Gastroesophageal sphincter (tissue), 4 donors: ENCODE measurements around the gene NCKAP5. TPM values are rescaled to one million over a fixed set of nuclear protein-coding genes. Genes with fewer than 3 reads are reported as not detected.

Source experiments
- ATAC-seq: fragments of 150-250 bp; one replicate; pipeline ENCODE4 v1.9.1; 2016; ENCODE audit warnings: mild to moderate bottlenecking, moderate library complexity
- H3K27ac ChIP-seq, 4 donors: fragments of 200-600 bp; sonication (generic) in 3 of 4; 1 replicate in 3 of 4; 2 replicates in 1 of 4; pipeline ENCODE4 v1.5.1; 2016 to 2019
- H3K27me3 ChIP-seq: fragments of 200-600 bp; sonication (generic); one replicate; pipeline ENCODE4 v1.5.1; 2019
- H3K36me3 ChIP-seq, 2 donors: fragments of 200-600 bp; sonication (generic); one replicate each; pipeline ENCODE4 v1.5.1; 2019; ENCODE audit warnings: control low read depth in 1 of 2
- H3K4me1 ChIP-seq, 3 donors: fragments of 200-600 bp; sonication (generic); 1 replicate in 2 of 3; 2 replicates in 1 of 3; pipeline ENCODE4 v1.5.1; 2016 to 2019; ENCODE audit warnings: control low read depth in 2 of 3
- H3K4me3 ChIP-seq, 2 donors: fragments of 200-600 bp; sonication (generic); one replicate each; pipeline ENCODE4 v1.5.1; 2019; ENCODE audit warnings: mild to moderate bottlenecking in 1 of 2, moderate library complexity in 1 of 2
- H3K9me3 ChIP-seq, 3 donors: fragments of 200-600 bp; sonication (generic); one replicate each; pipeline ENCODE4 v1.5.1; 2017 to 2019; ENCODE audit warnings: control low read depth in 2 of 3
- EP300 ChIP-seq: sonication (generic); formaldehyde crosslinking; IDR thresholded peaks from one replicate; pipeline ENCODE4 v1.6.1; 2017; ENCODE audit warnings: antibody characterized with exemption, mild to moderate bottlenecking
- POLR2A ChIP-seq, 2 donors: fragments of 450-650 bp; IDR thresholded peaks; one replicate each; pipeline ENCODE4 v1.6.1; 2017; ENCODE audit warnings: antibody characterized with exemption in 2 of 2, mild to moderate bottlenecking in 2 of 2, moderate library complexity in 1 of 2
- POLR2AphosphoS5 ChIP-seq: sonication (generic); formaldehyde crosslinking; IDR thresholded peaks from one replicate; pipeline ENCODE4 v1.6.1; 2017; ENCODE audit warnings: antibody characterized with exemption
- WGBS, 2 donors: methylation state at CpG; one replicate each; pipeline ENCODE4 v1.1.5; 2018; ENCODE audit warnings: low coverage in 1 of 2; 5-methylcytosine and 5-hydroxymethylcytosine counted together
- total RNA-seq, 4 donors: library from RNA; depleted of rRNA; stranded (reverse); fragments of >200 nt; gene quantifications; one replicate each; pipeline ENCODE4 v1.1.0, GENCODE V29; 2016
- TF ChIP-seq, protein P1 (sequence below), 4 experiments: fragments of 200-600 bp in 2 of 4; fragments of 450-650 bp in 2 of 4; sonication (generic) in 1 of 4; IDR thresholded peaks; one replicate each; pipeline ENCODE4 v1.5.1; 2017 to 2019; ENCODE audit warnings: antibody characterized with exemption in 4 of 4, mild to moderate bottlenecking in 2 of 4, moderate library complexity in 2 of 4

Gene NCKAP5
- total RNA-seq, 4 donors from 2014 or later, result 0.16 to 0.57 (median 0.33) TPM

DNA sequence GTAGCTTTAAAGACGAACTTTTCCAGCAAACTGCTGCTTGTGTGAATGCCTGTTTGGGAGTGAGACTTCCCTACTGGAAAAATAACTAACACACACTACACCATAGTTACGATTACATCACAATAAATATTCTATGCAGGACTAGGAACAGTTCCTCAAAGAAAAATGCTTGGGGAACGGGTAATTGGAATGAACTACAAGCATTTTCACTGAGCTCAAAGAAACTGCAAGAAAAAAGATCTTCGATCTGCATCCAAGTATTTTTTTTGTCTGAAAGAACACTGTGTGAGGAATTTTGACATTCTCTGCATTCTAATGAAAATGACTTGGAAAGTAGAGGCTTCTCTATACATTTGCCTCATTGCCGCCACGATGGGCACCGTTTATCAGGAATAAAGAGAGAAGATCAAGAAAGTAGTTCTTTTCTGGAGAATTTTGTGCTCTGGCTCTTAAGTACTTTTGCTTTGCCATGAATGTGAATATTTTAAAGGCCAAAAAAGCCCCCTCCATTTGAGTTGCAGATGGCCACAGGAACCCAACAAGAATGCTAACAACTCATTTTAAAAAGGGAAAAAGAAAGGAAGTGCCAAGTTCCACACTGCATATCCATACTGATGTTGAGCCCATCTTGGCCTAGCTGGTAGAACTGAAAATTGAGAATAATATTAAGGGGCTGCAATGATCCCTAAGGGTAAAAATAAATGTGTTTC, 911.8 kb downstream of the NCKAP5 start:
- H3K36me3 ChIP-seq, result no peaks in the 10 kb centered on the region
- ATAC-seq, result no peak

DNA sequence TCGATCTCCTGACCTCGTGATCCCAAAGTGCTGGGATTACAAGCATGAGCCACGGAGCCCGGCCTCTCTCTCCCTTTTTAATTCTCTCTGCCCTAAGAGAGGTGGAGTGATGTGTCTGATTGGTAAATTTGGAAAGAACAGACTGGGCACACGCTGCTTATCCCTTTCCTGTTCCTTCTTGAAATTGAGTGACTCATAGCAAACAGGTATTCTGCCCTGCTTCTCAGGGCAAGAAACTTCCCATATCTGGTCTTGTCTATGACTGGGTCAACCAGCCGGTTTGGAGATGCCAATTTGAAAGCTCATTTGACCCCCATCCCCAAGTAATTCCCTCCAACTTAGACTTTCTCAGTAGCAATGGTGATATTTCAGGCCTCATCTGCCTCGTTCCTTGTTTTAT, 913.3 kb downstream of the NCKAP5 start:
- no peaks in the 10 kb centered on the region for H3K27me3 ChIP-seq
- no peaks in the 10 kb centered on the region for H3K9me3 ChIP-seq
- H3K27ac ChIP-seq, result no peak overlapping the region
- TF ChIP-seq, protein P1, sequence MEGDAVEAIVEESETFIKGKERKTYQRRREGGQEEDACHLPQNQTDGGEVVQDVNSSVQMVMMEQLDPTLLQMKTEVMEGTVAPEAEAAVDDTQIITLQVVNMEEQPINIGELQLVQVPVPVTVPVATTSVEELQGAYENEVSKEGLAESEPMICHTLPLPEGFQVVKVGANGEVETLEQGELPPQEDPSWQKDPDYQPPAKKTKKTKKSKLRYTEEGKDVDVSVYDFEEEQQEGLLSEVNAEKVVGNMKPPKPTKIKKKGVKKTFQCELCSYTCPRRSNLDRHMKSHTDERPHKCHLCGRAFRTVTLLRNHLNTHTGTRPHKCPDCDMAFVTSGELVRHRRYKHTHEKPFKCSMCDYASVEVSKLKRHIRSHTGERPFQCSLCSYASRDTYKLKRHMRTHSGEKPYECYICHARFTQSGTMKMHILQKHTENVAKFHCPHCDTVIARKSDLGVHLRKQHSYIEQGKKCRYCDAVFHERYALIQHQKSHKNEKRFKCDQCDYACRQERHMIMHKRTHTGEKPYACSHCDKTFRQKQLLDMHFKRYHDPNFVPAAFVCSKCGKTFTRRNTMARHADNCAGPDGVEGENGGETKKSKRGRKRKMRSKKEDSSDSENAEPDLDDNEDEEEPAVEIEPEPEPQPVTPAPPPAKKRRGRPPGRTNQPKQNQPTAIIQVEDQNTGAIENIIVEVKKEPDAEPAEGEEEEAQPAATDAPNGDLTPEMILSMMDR (IDR thresholded peaks at IDR 0.05), result no peak
- TF ChIP-seq EP300 (no peak), POLR2AphosphoS5 (no peak)
- H3K4me1 ChIP-seq, result no peaks in the 10 kb centered on the region
- no peak overlapping the region for H3K4me3 ChIP-seq
- WGBS, 2 donors, result 93 to 100% methylated on average over 5 to 7 of the region's 7 CpGs
- H3K36me3 ChIP-seq, result no peaks in the 10 kb centered on the region
- no peak for ATAC-seq

More for the DNA sequence above, 911.8 kb downstream of the NCKAP5 start:
- Histone ChIP-seq H3K27ac (no peak overlapping the region), H3K9me3 (no peaks in the 10 kb centered on the region), H3K4me3 (no peak overlapping the region), H3K4me1 (no peaks in the 10 kb centered on the region), H3K27me3 (peaks cover 10% of the 10 kb centered on the region)
- TF ChIP-seq, protein P1 (IDR thresholded peaks at IDR 0.05), result no peak
- no peak for TF ChIP-seq EP300
- TF ChIP-seq POLR2A (IDR thresholded peaks at IDR 0.05), result no peak
- no peak for TF ChIP-seq POLR2AphosphoS5
- WGBS, 2 donors, result 21 to 46% methylated on average over 6 to 7 of the region's 7 CpGs

DNA sequence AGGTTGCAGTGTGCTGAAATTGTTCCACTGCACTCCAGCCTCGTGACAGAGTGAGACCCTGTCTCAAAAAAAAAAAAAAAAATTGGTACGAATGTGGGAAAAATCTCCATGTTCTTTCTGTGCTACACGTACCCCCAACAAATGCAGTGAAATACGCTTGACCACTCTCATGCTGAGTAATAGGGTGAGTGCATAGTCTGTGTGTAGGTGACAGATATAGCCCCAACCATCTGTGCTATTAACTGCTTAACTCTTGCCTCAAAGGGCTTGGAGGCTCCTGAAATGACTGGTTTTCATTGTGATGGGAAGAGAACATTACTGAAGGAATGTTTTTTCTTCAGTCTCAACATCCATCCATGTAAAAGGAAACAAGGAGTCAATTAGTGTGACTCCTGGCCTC, 913.9 kb downstream of the NCKAP5 start:
- Histone ChIP-seq H3K4me3 (no peak overlapping the region), H3K36me3 (no peaks in the 10 kb centered on the region), H3K27ac (no peak overlapping the region), H3K9me3 (no peaks in the 10 kb centered on the region), H3K4me1 (no peaks in the 10 kb centered on the region), H3K27me3 (no peaks in the 10 kb centered on the region)
- TF ChIP-seq POLR2A (IDR thresholded peaks at IDR 0.05) (no peak), EP300 (no peak), POLR2AphosphoS5 (no peak)
- TF ChIP-seq, protein P1 (IDR thresholded peaks at IDR 0.05), result no peak
- ATAC-seq, result no peak
- WGBS, 2 donors, result 68 to 85% methylated on average over 4 of the region's 4 CpGs

DNA sequence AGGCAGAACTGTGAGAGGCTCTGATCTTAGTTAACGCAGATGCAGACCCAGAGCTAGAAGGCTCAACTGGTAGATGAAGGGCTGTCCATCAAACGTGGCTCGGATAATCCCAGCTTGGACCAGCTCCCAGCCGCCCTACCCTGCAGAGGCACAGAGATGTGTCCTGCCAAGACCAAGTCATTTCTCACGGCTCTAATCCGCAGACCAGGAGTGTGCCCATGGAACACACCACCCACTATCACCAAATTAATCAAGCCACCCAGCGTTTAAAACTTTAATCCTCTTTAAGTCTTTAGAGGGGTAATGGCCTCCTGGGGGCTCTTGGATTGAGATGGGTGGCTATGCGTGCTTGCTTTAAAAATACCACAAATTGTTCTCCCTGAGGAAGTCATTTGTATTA, 915.8 kb downstream of the NCKAP5 start:
- Histone ChIP-seq H3K4me1 (no peaks in the 10 kb centered on the region), H3K27ac (no peak overlapping the region), H3K9me3 (no peaks in the 10 kb centered on the region), H3K36me3 (no peaks in the 10 kb centered on the region), H3K27me3 (peaks cover 6% of the 10 kb centered on the region), H3K4me3 (no peak overlapping the region)
- no peak for ATAC-seq
- WGBS, 2 donors, result 62 to 81% methylated on average over 2 to 6 of the region's 8 CpGs
- no peak for TF ChIP-seq EP300
- TF ChIP-seq POLR2AphosphoS5, result no peak
- TF ChIP-seq, protein P1 (IDR thresholded peaks at IDR 0.05), result no peak
- no peak for TF ChIP-seq POLR2A (IDR thresholded peaks at IDR 0.05)
